HepG2 (cell line): ENCODE data around the gene HTATIP2. TPM values are rescaled to one million over a fixed set of nuclear protein-coding genes. Genes with fewer than 3 reads are reported as not detected.

Experiments used
- ATAC-seq: fragments of 200-7000 bp; cut with Tn5 transposase; 3 replicates; pipeline ENCODE4 v1.9.1; 2020; ENCODE audit warnings: mild to moderate bottlenecking, moderate library complexity
- BruUV-seq: library from RNA; stranded (reverse); fragments of 400-500 nt; replicated peaks from 2 replicates; lab custom pipeline; 2021; lab: Mats Ljungman, UMichigan
- CTCF ChIA-PET: fragments of 300-600 bp; formaldehyde crosslinking; extraction: SDS; loops from one replicate; lab custom pipeline; 2021; ENCODE audit warnings: low total read pairs, inconsistent platforms, low intra/inter-chr PET ratio; lab: Yijun Ruan, JAX
- POLR2A ChIA-PET: fragments of 350-600 bp; sonication (Branson Sonifier 250); formaldehyde crosslinking; loops from one replicate; lab custom pipeline; 2020; ENCODE audit warnings: antibody characterized with exemption, inconsistent platforms; lab: Yijun Ruan, JAX
- DNase-seq: peaks from one replicate; pipeline ENCODE4 v3.0.0-alpha.2; 2015; ENCODE audit warnings: low spot score
- FAIRE-seq: peaks from 3 replicates; lab custom pipeline; 2011; peaks lifted over from hg19 to GRCh38; lab: Jason Lieb, UNC
- H2AFZ ChIP-seq: one replicate; pipeline ENCODE4 v1.6.1; 2011; ENCODE audit warnings: low read length, inconsistent platforms
- H3K27ac ChIP-seq: fragments of 300-600 bp; 3 replicates; pipeline ENCODE4 v1.8.0; 2011; ENCODE audit warnings: mixed run types, mild to moderate bottlenecking, mixed read lengths, low read length, inconsistent platforms; ENCODE audit not compliant: insufficient read depth; ENCODE audit errors: extremely low read length
- H3K27me3 ChIP-seq, 2 experiments: fragments of 200-600 bp in 1 of 2; 2 replicates in 1 of 2; 3 replicates in 1 of 2; pipeline versions ENCODE4 v1.6.0 to v1.8.0; 2011; ENCODE audit warnings: low read length in 2 of 2, mild to moderate bottlenecking in 2 of 2, moderate library complexity in 2 of 2, inconsistent platforms in 1 of 2; ENCODE audit not compliant: insufficient read depth in 2 of 2, control insufficient read depth in 1 of 2
- H3K36me3 ChIP-seq, 2 experiments: fragments of 200-600 bp in 1 of 2; replicated peaks in 1 of 2; 2 replicates in 1 of 2; 3 replicates in 1 of 2; pipeline versions ENCODE4 v1.5.1 to v1.8.0; 2011; ENCODE audit warnings: low read length in 2 of 2, inconsistent platforms in 1 of 2; ENCODE audit not compliant: insufficient read depth in 2 of 2, control insufficient read depth in 1 of 2
- H3K4me1 ChIP-seq: 2 replicates; pipeline ENCODE4 v1.5.1; 2012; ENCODE audit warnings: low read length, inconsistent platforms; ENCODE audit not compliant: insufficient read depth
- H3K4me2 ChIP-seq: 2 replicates; pipeline ENCODE4 v1.6.0; 2011; ENCODE audit warnings: low read depth, low read length, inconsistent platforms
- H3K4me3 ChIP-seq, 3 experiments: fragments of 200-600 bp in 1 of 3; sonication (generic), shearing (Covaris generic) in 1 of 3; replicated peaks in 1 of 3; 2 replicates each; pipeline ENCODE4 v1.5.1; 2011 to 2016; ENCODE audit warnings: low read length in 3 of 3, inconsistent platforms in 2 of 3, low read depth in 2 of 3, mild to moderate bottlenecking in 2 of 3, control low read depth in 1 of 3, mixed read lengths in 1 of 3; ENCODE audit not compliant: insufficient read depth in 1 of 3
- H3K79me2 ChIP-seq: one replicate; pipeline ENCODE4 v1.6.1; 2011; ENCODE audit warnings: low read length, inconsistent platforms; ENCODE audit not compliant: insufficient read depth
- H3K9ac ChIP-seq: 2 replicates; pipeline ENCODE4 v1.6.0; 2011; ENCODE audit warnings: mild to moderate bottlenecking, low read depth, low read length, inconsistent platforms; ENCODE audit not compliant: insufficient read depth
- H3K9me3 ChIP-seq: 2 replicates; pipeline ENCODE4 v1.5.1; 2012; ENCODE audit warnings: mild to moderate bottlenecking, low read length
- H4K20me1 ChIP-seq: 2 replicates; pipeline ENCODE4 v1.6.0; 2011; ENCODE audit warnings: inconsistent platforms, mild to moderate bottlenecking, low read length, moderate library complexity; ENCODE audit not compliant: insufficient read depth
- ASH2L ChIP-seq: fragments of 300-600, 200-600 bp; sonication (generic); IDR thresholded peaks from 2 replicates; pipeline ENCODE4 v1.7.0; 2017; ENCODE audit warnings: low read depth, mild to moderate bottlenecking, moderate library complexity, mixed read lengths, low read length; ENCODE audit not compliant: insufficient read length
- ATM ChIP-seq: fragments of 450-650 bp; IDR thresholded peaks from 2 replicates; pipeline ENCODE4 v1.7.1; 2017; ENCODE audit warnings: mild to moderate bottlenecking, borderline replicate concordance
- CC2D1A ChIP-seq: sonication (generic); formaldehyde crosslinking; IDR thresholded peaks from 2 replicates; pipeline ENCODE4 v1.8.1; 2023; ENCODE audit warnings: mild to moderate bottlenecking, missing genetic modification reagents
- CERS6 ChIP-seq: sonication (generic); formaldehyde crosslinking; IDR thresholded peaks from 2 replicates; pipeline ENCODE4 v1.5.0; 2020; ENCODE audit warnings: missing genetic modification reagents
- HBP1 ChIP-seq: IDR thresholded peaks from 2 replicates; pipeline ENCODE4 v1.6.1; 2016; ENCODE audit warnings: low read depth, control low read depth
- MAFG ChIP-seq: sonication (generic); formaldehyde crosslinking; IDR thresholded peaks from 2 replicates; pipeline ENCODE4 v1.5.1; 2020; ENCODE audit warnings: mild to moderate bottlenecking, missing genetic modification reagents
- MAFK ChIP-seq, 2 experiments: IDR thresholded peaks in 1 of 2; conservative IDR thresholded peaks in 1 of 2; 2 replicates each; pipeline ENCODE4 v1.6.1; 2011; ENCODE audit warnings: improper control_type of control experiment in 2 of 2, low read length in 2 of 2
- NCOA1 ChIP-seq: sonication (generic); formaldehyde crosslinking; IDR thresholded peaks from 2 replicates; pipeline ENCODE4 v1.9.0; 2021; ENCODE audit warnings: missing genetic modification reagents
- PCBP2 ChIP-seq: fragments of 200-400 bp; formaldehyde crosslinking; optimal IDR thresholded peaks from 2 replicates; pipeline ENCODE3; 2018; ENCODE audit warnings: low read length, low read depth; ENCODE audit not compliant: poor library complexity, severe bottlenecking
- TCF7 ChIP-seq: sonication (generic); IDR thresholded peaks from 2 replicates; pipeline ENCODE4 v1.6.1; 2016; ENCODE audit warnings: antibody characterized with exemption, low read depth
- U2AF1 ChIP-seq: fragments of 200-400 bp; formaldehyde crosslinking; optimal IDR thresholded peaks from 2 replicates; pipeline ENCODE3; 2017; ENCODE audit warnings: mild to moderate bottlenecking, low read depth, low read length
- ZNF138 ChIP-seq: sonication (generic); formaldehyde crosslinking; IDR thresholded peaks from 2 replicates; pipeline ENCODE4 v1.5.0; 2020; ENCODE audit warnings: mild to moderate bottlenecking, low read depth, missing genetic modification reagents
- ZNF543 ChIP-seq: sonication (generic); formaldehyde crosslinking; IDR thresholded peaks from 2 replicates; pipeline ENCODE4 v1.4.0; 2020; ENCODE audit warnings: mild to moderate bottlenecking, missing genetic modification reagents
- ZNF576 ChIP-seq: sonication (generic); formaldehyde crosslinking; IDR thresholded peaks from 2 replicates; pipeline ENCODE4 v1.4.0; 2020; ENCODE audit warnings: mild to moderate bottlenecking, missing genetic modification reagents
- ZNF597 ChIP-seq: sonication (generic); formaldehyde crosslinking; IDR thresholded peaks from 2 replicates; pipeline ENCODE4 v1.5.0; 2020; ENCODE audit warnings: missing genetic modification reagents
- ZNF605 ChIP-seq: sonication (generic); formaldehyde crosslinking; IDR thresholded peaks from 2 replicates; pipeline ENCODE4 v1.8.0; 2022; ENCODE audit warnings: mild to moderate bottlenecking, missing genetic modification reagents
- WGBS: methylation state at CpG from one replicate; pipeline ENCODE4 v1.1.6; 2017; ENCODE audit warnings: low lambda C conversion rate; 5-methylcytosine and 5-hydroxymethylcytosine counted together
- in situ Hi-C: cut with HindIII; loops from 2 replicates; pipeline ENCODE4 v1.10.0; 2017; ENCODE audit warnings: low pct_unique_long_range_greater_than_20kb; ENCODE audit not compliant: extremely low pct_ligation_motif_present
- intact Hi-C: fragments of 100-400 bp; cut with micrococcal nuclease; formaldehyde crosslinking; loops from one replicate; pipeline ENCODE4 v1.10.0; 2022; ENCODE audit not compliant: unreplicated experiment
- polyA plus RNA-seq, 8 experiments: library from polyadenylated mRNA; depleted of rRNA in 3 of 8; stranded (reverse) in 7 of 8; unstranded in 1 of 8; fragments of >200 nt; fragmentation: Illumina TruSeq in 4 of 8; extraction: Trizol in 4 of 8; gene quantifications; 2 replicates each; pipeline versions ENCODE4 v1.2.1 to v1.2.3, GENCODE V29; 2011 to 2016; ENCODE audit warnings: low read depth in 4 of 8, missing spikeins in 1 of 8, mixed read lengths in 1 of 8; ENCODE audit not compliant: insufficient read depth in 1 of 8
- total RNA-seq, 5 experiments: library from RNA; depleted of rRNA; stranded (reverse); fragments of >200 nt; fragmentation: Illumina TruSeq; extraction: Trizol; gene quantifications; 2 replicates each; pipeline ENCODE4 v1.2.3, GENCODE V29; 2016; ENCODE audit warnings: low read depth in 1 of 5

The HTATIP2 gene
- total and polyA plus RNA-seq, 2 of the 13 experiments (the other 11 are each of a cell fraction or from before 2014, with no cell fraction given), result not detected

- 98% methylated on average over 2 of the region's 2 CpGs for WGBS
- Histone ChIP-seq H3K9me3 (no peaks in the 10 kb centered on the region), H4K20me1 (no peaks in the 10 kb centered on the region), H3K4me1 (no peaks in the 10 kb centered on the region), H3K4me2 (no peak overlapping the region), H3K27me3 (no peaks in the 10 kb centered on the region), H3K9ac (no peak overlapping the region), H3K36me3 (peaks cover 2 to 31% of the 10 kb centered on the region in 2 experiments; a peak in 4 of 5 replicates), H2AFZ (no peak overlapping the region), H3K4me3 (no peak overlapping the region), H3K27ac (no peak overlapping the region), H3K79me2 (no peaks in the 10 kb centered on the region)
- in situ Hi-C loops (no loop called here), intact Hi-C loops (loop anchor here (5.0 kb wide), 1 partner anchor 193 kb away; no protein-coding TSS in a partner anchor)
- ATAC-seq (no peak), FAIRE-seq (no peak), DNase-seq (no peak)
- TF ChIP-seq U2AF1 (no peak), ZNF605 (no peak), ZNF597 (CRISPR knock-in tag) (no peak), ZNF543 (CRISPR knock-in tag) (no peak), ATM (no peak), MAFG (CRISPR knock-in tag) (no peak), TCF7 (no peak), ZNF138 (CRISPR knock-in tag) (no peak)
- BruUV-seq, result no TSS peak
- ChIA-PET CTCF (no interaction called here), POLR2A (no interaction called here)
These were observed 36.0 kb downstream of the HTATIP2 start for GRCh38 chr11:20399498-20399897.

- Histone ChIP-seq H4K20me1 (no peaks in the 10 kb centered on the region), H2AFZ (no peak overlapping the region), H3K79me2 (no peaks in the 10 kb centered on the region), H3K27ac (no peak overlapping the region), H3K4me3 (no peak overlapping the region), H3K4me1 (no peaks in the 10 kb centered on the region), H3K27me3 (no peaks in the 10 kb centered on the region), H3K9me3 (no peaks in the 10 kb centered on the region), H3K36me3 (peaks cover 0 to 33% of the 10 kb centered on the region in 2 experiments; a peak in 3 of 5 replicates), H3K9ac (no peak overlapping the region), H3K4me2 (no peak overlapping the region)
- DNase-seq (no peak), FAIRE-seq (no peak), ATAC-seq (no peak)
- intact Hi-C loops, result no loop called here
- POLR2A ChIA-PET, result no interaction called here
- in situ Hi-C loops, result no loop called here
- BruUV-seq, result no TSS peak
- TF ChIP-seq ASH2L (no peak), CC2D1A (CRISPR knock-in tag) (no peak), NCOA1 (CRISPR knock-in tag) (no peak), PCBP2 (no peak), MAFK (conservative IDR thresholded peaks at IDR 0.05 in 1 of 2, IDR thresholded peaks at IDR 0.05 in 1 of 2; ENCODE audit: low read length in 2 of 2) (peak in 1 of 2 experiments; percentile 46; a peak in 2 of 4 replicates), ZNF576 (CRISPR knock-in tag) (no peak), HBP1 (no peak), CERS6 (CRISPR knock-in tag) (no peak)
- 100% methylated on average over 1 of the region's 1 CpG for WGBS
- CTCF ChIA-PET, result no interaction called here
These were observed 39.5 kb downstream of the HTATIP2 start for GRCh38 chr11:20403059-20403458.
